GM10266 (cell line): ENCODE results near the gene RFC4.

Experiments used
- DNase-seq: peaks from one replicate; pipeline ENCODE4 v3.0.0; 2012; ENCODE audit errors: extremely low spot score
- TF ChIP-seq, protein P1 (sequence below): IDR thresholded peaks from 2 replicates; pipeline ENCODE4 v1.5.1; 2012; ENCODE audit warnings: mild to moderate bottlenecking, low read depth; ENCODE audit not compliant: control insufficient read depth, insufficient read depth; ENCODE audit errors: missing control alignments

The RFC4 gene

DNA sequence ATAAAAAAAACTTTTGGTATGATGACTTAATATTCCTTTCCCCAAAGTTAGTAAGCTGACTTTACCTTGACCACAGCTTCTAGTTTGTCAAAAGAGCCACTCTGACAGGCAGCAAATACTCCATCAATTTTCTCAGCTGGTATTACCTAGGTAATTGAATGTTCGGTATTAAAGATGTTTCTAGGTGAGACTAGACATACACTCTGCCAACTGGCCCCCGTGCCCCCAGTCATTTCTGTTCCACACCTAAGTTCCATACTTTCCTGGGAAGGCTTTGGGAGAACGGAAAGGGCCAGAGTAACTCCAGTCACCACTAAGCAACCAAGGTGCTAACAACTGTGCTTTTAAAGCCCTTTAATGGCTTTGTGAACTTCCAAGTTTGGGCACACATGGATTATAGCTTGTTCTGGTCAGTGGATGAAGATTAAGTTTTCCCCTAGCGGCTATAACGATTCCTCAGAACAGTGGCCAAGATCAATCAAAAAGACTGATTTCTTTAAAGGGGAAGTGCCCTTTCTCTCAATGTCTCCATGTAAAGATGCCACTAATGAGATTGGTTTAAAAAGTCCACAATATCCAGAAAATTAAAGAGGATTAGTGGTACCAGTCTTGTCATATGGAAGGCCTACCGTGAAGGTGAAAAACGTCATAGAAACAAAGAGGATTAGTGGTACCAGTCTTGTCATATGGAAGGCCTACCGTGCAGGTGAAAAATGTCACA lies 15.9 kb downstream of the RFC4 start:
- TF ChIP-seq, protein P1, sequence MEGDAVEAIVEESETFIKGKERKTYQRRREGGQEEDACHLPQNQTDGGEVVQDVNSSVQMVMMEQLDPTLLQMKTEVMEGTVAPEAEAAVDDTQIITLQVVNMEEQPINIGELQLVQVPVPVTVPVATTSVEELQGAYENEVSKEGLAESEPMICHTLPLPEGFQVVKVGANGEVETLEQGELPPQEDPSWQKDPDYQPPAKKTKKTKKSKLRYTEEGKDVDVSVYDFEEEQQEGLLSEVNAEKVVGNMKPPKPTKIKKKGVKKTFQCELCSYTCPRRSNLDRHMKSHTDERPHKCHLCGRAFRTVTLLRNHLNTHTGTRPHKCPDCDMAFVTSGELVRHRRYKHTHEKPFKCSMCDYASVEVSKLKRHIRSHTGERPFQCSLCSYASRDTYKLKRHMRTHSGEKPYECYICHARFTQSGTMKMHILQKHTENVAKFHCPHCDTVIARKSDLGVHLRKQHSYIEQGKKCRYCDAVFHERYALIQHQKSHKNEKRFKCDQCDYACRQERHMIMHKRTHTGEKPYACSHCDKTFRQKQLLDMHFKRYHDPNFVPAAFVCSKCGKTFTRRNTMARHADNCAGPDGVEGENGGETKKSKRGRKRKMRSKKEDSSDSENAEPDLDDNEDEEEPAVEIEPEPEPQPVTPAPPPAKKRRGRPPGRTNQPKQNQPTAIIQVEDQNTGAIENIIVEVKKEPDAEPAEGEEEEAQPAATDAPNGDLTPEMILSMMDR = no peak
- no peak for DNase-seq

DNA sequence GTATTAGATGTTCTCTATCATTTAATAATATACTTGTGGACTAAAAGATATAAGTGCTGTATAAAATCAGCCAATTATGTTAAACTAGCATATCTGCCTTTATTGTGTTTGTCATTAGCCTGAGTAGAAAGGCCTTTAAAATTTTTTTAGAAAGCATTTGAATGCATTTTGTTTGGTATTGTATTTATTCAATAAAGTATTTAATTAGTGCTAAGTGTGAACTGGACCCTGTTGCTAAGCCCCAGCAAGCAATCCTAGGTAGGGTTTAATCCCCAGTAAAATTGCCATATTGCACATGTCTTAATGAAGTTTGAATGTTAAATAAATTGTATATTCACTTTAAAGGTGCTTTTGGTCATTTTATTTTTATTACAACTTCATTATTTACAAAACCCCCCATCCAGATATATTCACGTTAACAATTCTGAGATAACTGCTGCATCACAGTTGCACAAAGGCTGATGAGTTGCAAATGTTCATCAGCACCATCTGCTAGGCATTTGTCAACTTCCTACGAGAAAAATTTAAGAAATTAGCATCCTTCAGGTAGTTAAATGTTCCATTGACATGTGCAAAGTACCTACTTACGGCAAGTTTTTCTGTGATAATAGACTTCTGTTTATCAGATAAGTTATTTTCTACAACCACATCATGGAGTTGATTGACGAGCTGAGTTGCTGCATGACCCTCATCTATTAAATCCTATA lies 16.6 kb downstream of the RFC4 start:
- DNase-seq = no peak
- TF ChIP-seq, protein P1 = no peak

DNA sequence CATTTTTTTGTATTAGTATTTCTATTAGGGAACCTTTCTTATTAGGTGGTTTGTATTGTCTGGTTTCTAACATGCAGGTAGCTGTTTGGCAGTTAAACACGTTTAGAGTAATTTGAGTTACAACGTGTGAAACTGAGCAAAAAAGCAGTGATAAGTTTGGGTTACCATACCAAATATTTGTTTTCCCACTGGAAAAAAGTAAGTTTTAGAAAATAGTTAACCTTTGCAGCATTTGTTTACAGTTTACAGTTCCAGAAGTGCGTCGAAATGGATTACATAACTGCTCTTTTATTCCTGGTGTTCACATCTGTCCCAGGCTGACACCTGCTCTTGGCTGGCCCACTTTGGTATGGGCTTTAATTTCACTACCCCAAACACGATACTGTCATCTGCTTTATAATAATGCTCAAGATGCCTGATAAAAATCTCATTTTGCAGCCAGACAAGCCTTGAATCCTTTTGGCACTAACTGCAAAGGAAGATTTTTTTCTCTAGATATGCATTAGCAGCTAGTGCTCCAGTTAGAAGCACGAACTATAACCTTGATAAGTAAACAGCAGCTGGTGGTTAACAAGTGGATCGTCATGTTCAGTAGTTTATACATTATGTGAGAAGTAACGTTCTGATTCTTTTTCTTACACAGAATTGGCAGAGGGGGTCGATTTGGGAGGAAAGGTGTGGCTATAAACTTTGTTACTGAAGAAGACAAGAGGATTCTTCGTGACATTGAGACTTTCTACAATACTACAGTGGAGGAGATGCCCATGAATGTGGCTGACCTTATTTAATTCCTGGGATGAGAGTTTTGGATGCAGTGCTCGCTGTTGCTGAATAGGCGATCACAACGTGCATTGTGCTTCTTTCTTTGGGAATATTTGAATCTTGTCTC lies 17.6 kb downstream of the RFC4 start:
- DNase-seq = no peak
- TF ChIP-seq, protein P1 = no peak

DNA sequence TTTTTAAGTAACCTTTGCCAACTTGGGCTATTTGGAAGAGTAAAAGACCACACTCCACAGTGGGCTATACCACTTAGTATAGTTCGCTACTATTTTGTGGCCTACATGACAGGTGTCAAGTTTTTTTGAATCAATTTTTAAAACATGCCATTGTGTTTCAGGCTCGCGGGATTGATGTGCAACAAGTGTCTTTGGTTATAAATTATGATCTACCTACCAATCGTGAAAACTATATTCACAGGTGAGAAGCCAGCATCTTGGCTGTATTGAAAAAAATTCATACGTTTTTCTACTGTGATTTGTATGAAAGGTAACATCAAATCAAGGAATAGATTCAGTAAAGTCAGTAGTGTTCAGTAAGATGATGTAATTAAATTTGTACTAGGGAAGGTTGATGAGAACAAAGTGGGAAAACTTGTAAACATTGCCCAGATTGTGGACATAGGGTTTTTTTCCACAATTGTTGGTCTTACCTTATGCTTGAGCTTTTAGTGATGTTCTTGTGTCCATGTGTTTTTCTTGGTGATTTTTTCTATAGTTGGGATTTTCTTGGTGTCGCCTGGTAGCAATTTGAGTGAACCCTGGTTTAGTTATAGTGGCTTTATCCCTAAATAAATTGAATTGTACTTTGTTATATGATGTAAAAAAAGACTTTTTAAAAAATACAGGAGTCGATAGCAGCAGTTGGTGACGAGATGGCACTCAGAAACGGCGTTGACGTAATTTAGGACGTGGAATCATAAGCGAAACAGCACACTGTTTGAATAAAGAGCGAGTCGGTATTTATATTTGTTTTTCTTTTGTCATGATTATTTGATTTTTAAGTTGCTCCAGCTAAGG lies 18.4 kb downstream of the RFC4 start:
- DNase-seq = no peak
- TF ChIP-seq, protein P1 = no peak

DNA sequence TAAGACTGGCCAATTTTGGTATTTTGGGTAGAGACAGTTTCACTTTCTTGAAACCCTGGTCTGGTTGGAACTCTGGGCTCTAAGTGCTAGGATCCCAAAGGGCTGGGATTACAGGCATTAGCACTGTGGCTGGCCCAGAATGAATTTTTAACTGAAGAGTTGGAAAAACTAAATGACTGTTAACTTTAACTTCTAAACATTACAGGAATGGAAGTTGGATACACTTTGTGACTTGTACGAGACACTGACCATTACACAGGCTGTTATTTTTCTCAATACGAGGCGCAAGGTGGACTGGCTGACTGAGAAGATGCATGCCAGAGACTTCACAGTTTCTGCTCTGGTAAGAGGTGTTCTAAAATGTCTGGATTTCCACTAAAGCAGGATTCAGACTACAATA lies 19.4 kb downstream of the RFC4 start:
- no peak for DNase-seq
- TF ChIP-seq, protein P1 = no peak

DNA sequence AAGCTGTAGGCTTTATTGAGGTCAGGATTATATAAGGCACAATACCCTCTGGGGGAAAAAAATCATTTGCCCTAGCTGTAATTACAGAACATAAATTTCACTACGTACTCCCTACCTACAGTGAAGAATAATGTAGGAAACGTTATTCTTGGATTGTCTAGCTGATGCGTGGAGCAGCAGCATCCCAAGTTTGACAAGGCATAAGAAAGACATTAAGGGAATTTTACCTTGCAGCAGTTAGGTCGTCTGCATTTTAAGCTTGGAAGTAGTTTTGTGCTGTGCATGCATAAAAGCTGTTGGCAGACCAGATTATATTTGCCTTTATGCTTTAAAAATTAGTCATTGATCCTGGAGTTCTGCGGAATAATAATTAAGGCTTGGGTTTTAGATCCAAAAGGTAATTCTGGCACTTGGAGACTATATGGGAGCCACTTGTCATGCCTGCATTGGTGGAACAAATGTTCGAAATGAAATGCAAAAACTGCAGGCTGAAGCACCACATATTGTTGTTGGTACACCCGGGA lies 20.7 kb downstream of the RFC4 start:
- TF ChIP-seq, protein P1 = no peak
- DNase-seq = no peak
